Mucosa of gallbladder (tissue), 1 donor: Measurements from ENCODE around the gene UFD1. TPM values are rescaled to one million over a fixed set of nuclear protein-coding genes. Genes with fewer than 3 reads are reported as not detected.
A peak's percentile ranks its signal among the peaks of the same experiment; 100 is the strongest.
"Not testable (repeated sequence)": the region's sequence is repeated elsewhere in the genome, so short reads cannot be mapped to it uniquely, and the experiment has no call there.

ENCODE experiments used
- DNase-seq: peaks from one replicate; pipeline ENCODE4 v3.0.0-alpha.2; 2020; ENCODE audit warnings: low spot score
- total RNA-seq: library from RNA; stranded (reverse); gene quantifications from one replicate; pipeline ENCODE4 v1.2.1, GENCODE V29; 2021
- donor health status: DM: no; HTN: no; CAD: no.

The UFD1 gene
- total RNA-seq, 1 donor from 2014 or later, result 50.4 TPM

DNA sequence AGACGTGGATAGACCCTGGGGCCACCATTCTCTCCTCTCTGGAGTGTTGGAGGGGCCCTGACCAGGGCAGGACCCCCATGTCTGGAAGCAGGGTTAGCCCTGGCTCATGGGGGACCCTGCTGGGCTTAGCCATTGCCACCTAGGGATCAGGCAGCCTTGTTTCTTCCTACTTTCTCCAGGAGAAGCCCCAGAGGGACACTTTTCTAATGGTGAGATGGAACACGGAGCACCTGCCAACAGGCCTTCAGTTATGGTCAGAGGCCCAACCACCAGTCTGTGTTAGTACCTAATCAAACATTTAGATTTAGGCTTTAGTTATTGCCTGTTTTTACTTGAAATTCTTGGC lies 29.6 kb downstream of the UFD1 start:
- no peak for DNase-seq

DNA sequence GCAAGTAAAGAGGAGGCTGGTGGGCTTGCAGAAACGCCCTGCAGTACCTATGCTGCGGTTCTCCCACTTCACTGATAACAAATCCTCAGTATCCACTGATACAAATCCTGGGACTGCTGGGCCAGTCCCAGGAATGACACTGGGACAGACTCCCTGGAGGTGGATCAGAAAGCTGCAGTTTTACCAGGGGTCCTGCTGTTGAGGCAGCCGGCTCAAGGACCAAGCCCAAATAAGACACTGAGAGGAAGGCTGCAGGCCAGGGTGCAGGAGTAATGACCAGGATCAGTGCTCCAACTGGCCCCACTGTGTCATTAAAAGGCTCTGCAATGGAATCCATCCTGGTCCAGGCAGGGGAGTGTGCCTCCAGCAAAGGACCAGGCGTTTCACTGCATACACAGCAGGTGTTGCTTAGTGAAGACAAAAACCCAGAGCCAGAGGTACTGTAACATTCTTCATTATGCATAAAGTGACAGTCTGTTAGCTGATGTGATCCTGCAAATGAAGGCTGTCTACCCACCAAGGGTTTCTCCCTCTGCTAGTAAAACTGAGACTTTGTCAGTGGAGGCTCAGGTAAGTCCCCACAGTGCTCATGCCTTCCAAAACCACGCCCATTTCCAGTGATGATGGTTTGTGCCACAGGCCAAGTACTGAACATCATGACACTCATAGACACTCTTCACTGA lies 30.1 kb downstream of the UFD1 start:
- no peak for DNase-seq

DNA sequence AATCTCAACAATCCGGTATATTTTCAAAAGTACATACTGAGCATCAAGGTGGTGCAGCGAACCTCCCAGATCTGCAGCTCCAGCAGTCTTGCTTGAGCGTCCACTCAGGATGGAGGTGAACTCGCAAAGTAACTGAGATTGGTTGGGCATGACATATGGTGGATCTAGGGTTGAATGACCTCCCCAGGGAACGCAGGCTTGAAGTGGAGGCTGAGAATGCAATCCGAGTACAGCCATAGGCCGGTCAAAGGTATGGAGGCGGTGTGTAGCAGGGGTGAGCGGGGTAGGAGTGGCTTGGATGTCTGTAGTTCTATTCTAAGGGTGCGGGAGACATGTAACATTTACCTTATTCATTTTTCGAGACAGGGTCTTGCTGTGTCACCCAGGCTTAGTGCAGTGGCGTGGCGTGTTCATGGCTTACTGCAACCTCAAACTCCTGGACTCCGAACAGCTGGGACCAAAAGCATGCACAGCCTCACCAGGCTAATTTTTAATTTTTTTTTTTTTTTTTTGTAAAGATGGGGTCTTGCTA lies 30.9 kb downstream of the UFD1 start:
- DNase-seq, result peak; percentile 30

DNA sequence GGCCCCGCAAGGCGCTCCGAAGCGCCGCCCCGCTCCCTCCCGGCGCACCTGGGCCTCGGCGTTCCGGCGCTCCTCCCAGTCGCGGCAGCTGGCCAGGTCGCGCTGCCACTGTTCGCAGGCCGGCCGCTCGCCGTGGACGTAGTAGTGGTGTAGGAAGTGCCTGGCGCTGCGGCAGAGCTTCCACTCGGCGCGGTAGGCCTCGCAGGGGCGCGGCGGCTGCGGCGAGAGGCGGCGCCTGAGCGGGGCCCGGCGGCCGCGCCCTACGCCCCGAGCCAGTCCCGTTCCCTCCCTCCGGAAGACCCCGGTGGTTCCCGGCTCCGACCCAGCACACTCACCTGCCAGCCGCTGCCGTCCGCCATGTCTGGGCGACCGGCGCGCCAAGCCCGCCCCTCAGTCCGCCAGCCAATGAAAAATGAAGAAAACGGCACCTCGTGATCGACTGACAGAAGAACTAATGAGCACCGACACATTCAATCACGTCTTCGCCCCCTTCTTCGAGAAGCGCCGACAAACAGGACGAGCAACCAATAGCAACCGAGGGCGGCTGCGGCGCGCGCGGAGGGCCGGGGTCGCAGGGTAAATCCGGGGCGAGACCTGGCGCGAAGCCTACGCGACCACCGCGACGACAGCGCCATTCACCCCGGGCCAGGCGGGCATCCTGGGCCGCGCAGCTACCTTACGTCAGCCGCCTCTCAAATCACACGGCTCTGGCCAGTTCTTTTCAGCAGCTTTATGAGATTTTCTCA lies 31.5 kb downstream of the UFD1 start, which contains the start of gene C22orf39:
Gene C22orf39 (minus strand): TSS at position 382 of the 746 bp plus-strand sequence. CDS start 23 bp downstream, at position 359.
- peak; percentile 94 for DNase-seq

DNA sequence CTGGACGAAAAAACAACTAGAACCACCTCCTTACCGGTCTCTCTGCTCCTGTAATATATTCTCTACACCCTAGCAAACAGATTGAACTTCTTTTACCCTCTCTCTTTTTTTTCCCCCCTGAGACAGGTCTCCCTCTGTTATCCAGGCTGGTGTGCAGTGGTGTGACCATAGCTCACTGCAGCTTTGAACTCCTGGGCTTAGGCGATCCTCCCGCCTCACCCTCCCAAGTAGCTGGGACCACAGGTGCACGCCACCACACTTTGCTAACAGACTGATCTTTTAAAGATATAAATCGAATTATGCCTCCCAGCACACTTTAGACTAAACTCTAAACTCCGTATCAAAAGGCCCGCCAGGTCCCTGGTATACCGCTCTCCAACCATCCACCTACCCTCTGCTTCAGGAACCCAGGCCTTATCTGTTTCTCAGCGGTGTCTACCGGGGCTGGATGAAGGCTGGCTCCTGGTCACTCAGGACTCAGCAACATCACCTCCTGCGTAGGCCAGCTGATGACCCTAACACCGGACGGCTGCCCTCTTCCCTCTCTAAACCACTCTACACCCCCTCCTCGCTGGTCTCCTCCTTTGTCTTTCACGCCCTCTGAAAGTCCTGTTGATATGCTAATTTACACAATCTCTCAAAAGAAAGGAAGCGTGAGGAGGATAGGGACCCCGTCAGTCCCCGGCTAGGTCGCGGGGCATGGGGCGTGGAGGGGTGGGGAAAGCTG lies 32.2 kb downstream of the UFD1 start:
- DNase-seq, result no peak

DNA sequence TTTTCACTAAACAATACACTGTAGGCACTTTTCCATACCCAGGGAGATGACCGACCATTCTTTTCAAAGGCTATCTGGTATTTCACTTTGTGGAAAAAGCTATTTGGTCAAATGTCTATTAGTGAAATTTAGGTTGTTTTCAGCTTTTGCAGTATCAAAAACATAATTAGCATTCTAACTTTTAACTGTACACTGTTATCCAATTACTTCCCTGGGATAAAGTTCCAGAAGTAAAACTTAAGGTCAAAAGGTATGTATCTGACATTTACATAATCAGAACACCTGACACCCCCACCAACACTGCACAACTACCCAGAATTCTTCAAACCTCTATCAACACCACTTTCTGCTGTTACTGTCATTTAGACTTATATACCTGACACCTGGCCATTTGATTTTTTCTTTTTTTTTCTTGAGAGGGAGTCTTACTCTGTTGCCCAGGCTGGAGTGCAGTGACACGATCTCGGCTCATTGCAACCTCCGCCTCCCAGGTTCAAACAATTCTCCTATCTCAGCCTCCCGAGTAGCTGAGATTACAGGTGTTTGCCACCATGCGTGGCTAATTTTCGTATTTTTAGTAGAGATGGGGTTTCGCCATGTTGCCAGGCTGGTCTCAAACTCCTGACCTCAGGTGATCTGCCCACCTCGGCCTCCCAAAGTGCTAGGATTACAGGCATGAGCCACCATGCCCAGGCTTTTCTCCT lies 33.6 kb downstream of the UFD1 start:
- not testable (repeated sequence) for DNase-seq

DNA sequence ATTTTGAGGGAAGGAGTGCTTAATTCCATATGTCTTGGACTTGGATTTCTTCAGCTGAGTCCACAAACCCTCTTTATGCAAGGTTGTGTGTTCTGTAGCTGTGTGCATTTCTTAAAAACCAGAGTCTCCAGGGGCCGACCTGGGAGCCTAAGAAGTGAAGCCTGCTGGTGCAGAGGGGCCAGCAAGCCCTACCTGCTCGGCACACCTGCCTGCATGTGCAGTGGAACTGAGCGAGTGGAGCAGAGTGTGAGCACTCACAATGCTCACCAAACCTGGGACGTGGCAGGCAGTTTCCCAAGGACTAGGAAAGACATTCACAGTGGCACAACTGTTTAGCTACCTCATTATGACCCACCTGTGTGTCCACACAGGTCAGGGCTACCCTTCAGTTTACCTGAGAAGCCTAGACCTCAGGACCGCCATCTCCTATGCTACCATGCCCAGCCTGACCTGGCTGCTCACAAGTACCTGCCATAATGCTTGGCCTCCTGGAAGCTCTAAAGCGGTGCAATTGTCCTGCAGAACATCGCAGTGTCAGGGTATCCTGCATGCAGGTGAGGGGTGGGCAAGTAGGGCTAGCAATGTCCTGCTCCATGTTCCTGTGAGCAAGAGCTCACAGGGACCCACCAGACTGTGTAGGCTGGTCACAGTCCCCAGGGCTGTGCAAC lies 35.3 kb downstream of the UFD1 start:
- no peak for DNase-seq

DNA sequence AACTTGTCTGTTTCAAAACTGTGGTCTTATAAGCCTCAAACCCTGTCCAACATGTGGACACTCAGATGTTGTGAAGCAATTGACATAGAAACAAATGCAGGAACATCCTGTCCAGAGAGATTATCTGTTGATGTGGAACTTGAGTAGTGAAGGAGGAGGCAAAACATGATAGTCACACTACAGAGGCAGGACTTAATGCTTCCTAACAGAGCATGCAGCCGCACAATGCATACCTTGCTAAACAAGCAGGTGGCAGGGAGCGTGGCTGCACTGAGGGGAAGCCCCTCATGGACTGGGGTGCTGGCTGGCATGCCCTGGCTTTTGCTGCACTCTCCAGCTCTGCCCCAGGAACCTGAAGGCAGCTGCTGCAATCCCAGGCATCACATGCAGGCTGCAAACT lies 36.8 kb downstream of the UFD1 start:
- DNase-seq, result no peak

DNA sequence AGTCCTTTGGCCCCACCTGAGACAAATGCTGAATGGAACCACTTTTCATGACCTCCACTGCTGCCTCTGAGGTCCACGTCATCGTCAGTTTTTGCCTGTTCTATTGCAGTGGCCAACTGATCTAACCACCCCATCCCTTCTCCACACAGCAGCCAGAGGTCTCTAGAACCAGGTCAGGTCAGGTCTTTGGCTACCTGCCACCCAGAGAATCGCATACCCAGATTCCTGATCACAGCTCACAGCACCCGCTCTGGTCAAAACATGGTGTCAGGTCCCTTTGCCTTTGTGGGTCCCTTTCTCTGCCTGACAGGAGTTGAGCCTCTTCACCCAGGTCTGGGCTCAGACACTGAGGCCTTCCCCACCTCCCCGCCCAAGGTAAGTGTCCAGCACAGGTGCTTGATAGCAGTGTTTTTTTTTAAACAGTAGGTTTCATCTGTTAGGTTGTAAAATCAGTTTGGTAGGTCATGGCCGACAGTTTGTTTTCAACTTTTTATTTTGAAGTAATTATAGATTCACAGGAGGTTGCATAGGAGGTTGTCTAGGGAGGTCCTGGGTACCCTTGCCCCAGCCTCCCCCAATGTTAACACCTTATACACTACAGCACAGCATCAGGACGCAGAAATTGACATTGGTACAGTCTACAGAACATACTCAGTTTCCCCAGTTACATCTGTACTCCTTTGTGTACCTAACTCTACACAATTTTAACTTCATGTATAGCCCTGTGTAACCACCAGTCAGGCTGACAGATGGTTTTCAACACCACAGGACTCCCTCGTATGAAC lies 38.4 kb downstream of the UFD1 start:
- DNase-seq, result no peak

DNA sequence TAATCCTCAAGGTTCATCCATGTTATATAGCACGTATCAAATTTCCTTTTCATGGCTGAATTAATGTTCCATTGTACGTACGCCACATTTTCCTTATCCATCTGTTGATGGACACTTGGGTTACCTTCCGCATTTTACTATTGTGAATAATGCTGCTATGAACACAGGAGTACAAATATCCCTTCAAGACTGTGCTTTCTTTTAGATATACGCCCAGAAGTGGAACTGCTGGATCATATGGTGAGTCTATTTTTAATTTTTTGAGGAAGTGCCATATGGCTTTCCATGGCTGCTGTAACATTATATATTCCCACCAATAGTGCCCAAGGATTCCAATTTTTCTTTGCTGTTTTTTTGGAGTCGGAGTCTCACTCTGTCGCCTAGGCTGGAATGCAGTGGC lies 40.7 kb downstream of the UFD1 start:
- DNase-seq, result no peak

DNA sequence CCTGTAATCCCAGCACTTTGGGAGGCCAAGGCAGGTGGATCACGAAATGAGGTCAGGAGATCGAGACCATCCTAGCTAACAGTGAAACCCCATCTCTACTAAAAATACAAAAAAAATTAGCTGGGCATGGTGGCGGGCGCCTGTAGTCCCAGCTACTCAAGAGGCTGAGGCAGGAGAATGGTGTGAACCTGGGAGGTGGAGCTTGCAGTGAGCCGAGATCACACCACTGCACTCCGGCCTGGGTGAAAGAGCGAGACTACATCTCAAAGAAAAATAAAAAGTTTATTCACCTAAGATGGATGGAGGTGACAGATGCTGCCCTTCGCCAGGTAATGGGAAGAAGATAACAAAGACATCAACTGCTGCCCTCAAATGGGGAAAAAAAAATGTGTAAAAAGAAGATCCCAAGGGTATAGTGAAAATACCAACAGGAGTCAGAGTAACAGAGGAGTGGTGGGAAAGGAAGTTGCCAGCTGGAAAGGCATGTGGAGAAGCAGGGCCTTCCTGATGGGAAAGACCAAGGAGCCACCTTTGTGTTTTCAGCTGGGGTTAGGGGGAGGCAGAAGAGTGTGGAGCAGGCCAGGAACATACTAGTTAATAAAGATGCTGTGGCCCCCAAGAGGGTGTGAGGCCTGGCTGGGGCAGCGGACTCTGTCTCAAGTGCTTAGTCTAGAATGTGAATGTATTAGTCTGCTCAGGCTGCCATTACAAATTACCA lies 42.4 kb downstream of the UFD1 start:
- not testable (repeated sequence) for DNase-seq

DNA sequence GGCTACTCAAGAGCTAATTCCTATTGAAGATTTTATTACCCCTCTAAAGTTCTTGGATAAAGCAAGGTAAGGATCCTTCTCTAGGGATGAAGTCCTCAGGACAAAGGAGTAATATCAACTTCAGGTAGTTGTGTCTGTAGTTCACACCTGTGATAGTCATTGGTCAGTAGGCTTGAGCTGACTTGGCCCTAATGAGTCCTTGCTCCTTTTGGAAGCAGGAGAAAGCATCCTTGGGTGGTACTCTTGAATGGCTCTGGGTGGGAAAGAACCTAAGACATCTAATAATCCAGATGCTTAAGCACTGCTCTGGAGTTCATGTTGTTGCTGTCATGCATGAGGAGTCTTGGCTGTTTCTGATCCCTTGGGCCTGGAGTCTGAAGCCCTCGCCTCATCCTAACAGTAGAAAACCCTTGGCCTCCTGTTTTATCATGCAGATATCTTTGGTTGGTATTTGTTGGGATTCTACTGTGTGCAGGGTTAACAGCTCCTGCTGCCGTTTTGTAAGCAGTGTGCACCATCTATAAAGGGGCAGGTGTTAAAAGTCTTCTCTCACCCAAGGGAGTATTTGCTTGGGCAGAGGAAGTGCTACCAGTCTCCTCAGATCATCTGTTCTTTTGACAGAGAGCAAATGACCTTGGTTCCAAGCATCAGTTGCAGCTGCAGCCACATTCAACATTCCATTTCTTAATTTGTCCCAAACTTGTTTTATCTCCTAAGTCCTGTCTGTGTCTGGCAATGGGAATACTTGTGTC lies 44.0 kb downstream of the UFD1 start:
- DNase-seq, result no peak

DNA sequence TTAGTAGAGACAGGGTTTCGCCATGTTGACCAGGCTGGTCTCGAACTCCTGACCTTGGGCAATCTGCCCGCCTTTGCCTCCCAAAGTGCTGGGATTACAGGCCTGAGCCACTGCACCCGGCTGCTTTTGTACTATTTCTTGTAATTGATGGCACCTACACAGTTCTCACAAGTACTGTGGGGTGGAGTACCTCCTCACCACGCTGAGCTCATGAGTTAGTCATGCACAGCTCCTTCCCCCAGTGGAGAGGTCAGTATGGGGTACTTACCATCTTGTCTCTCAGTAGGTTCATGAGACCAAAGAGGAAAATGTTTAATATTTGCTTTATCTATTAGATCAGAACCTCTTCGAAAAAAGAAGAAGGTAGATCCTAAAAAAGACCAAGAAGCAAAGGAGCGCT lies 44.6 kb downstream of the UFD1 start:
- no peak for DNase-seq

DNA sequence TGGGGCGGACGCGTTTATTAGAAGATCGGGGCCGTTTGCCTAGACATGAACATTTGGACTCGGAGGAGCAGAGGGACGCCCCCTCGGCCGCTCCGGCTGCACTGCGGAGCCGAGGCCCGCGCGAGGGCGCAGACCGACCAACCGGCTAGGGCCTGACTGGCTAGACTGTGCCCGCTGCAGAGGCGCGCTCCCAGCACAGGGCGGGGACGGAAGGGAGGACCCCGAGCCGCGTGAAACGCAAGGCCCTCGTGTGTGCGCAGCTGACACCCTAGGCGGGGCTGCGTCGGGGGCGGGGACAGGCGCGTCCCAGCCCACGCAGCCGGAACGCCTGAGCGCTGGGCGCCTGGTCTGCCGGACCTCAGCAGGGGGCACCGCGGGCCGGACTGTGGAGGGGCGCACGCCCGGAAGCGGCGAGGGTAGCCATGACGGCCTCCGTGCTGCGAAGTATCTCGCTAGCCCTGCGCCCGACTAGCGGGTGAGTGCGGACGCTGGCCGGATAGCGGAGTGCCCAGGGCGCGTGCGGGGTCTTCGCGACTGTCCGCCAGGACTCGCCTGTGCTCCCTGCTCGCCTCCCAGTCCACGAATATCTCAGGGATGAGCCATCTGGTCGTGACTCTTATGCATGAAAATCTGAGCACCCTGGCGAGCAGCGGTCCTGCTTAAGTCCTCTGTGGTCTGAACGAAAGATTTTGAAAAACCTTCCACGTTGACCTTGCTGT lies 46.7 kb downstream of the UFD1 start, which contains the start of gene MRPL40:
Gene MRPL40 (plus strand): TSS at position 413 of the 719 bp plus-strand sequence. CDS start 10 bp downstream, at position 423.
- DNase-seq, result peak; percentile 93

DNA sequence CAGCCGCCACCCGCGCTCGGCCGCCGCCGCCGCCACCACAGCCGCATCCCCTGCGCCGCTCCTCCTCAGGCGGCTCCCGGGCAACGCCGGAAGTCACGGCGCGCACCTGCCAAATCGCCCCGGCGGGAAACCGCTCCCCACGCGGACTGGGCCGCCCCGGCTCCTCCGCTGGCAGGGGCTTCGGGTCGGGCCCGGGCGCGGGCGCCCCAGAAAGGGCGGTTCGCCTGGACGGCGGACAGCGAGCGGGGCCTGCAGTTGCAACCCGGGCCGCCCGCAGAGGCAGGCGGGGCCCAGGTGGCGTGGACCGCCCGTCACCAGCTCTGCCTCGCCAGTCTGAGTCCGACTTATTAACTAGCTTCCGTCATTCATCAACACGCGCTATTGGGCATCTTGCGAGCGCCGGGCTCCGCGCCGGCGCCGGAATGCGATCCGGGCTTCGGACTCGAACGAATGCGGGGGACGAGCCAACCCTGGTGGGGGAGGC lies 47.3 kb downstream of the UFD1 start, which contains the start of gene HIRA:
Gene HIRA (minus strand): TSS at position 85 of the 484 bp plus-strand sequence. CDS start 257 bp downstream, outside the sequence.
- DNase-seq, result peak; percentile 73

DNA sequence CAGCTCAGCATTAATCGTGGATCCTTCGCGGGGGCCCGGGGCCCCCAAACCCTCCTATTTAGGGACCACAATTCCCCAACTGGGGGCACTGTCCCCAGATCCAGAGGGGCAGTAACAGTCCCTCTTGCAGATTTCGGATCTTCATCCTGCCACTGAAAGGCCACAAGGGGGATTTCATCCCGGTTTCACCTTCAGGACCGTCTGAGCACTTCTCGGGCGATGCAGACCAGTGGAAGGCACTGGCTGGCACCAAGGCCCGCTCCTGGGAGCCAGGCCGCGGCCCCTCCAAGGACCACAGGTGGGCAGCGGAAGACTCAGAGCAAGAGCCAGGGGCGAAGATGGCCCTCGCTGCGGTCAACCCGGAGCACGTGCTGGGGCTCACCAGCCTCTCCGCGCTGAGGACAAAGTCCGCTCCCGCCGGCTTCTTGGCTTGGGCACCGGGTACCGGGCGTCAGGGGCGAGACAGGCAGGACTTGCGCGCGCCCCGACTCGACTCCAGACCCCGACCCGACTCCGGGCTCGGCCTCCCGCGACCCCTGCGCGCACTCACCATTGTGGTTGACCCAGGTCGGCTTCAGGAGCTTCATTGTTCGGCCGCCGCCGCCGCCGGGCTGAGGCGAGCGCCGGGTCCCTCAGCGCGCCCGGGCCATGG lies 48.0 kb downstream of the UFD1 start:
- peak; percentile 58 for DNase-seq
